HuH-7 (cell line): Measurements from ENCODE around the gene GIPC3.

ENCODE experiments used
- DNase-seq: peaks from one replicate; pipeline ENCODE4 v3.0.0; 2011; ENCODE audit warnings: low spot score

Gene GIPC3

DNA sequence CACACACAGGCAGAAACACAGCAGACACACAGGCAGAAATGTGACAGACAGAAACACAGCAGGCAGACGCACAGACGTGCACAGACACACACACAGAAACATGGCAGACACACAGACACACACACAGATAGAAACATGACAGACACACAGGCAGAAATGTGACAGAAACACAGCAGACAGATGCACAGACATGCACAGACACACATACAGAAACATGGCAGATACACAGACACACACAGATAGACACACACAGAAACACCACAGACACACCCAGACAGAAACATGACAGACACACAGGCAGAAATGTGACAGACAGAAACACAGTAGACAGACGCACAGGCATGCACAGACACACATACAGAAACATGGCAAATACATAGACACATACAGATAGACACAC lies 20.1 kb downstream of the GIPC3 start:
- no peak for DNase-seq

DNA sequence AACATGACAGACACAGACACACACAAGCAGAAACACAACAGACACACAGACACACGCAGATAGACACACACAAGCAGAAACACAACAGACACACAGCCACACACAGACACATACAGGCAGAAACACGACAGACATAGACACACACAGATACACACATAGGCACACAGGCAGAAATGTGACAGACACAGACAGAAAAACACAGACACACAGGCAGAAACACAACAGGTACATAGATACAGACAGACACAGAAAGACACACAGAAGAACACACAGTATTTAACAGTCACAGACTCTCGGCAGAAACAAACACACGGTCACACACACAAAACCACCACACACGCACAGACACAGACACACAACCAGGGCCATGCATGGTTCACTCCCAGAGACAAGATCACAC lies 20.5 kb downstream of the GIPC3 start:
- no peak for DNase-seq

DNA sequence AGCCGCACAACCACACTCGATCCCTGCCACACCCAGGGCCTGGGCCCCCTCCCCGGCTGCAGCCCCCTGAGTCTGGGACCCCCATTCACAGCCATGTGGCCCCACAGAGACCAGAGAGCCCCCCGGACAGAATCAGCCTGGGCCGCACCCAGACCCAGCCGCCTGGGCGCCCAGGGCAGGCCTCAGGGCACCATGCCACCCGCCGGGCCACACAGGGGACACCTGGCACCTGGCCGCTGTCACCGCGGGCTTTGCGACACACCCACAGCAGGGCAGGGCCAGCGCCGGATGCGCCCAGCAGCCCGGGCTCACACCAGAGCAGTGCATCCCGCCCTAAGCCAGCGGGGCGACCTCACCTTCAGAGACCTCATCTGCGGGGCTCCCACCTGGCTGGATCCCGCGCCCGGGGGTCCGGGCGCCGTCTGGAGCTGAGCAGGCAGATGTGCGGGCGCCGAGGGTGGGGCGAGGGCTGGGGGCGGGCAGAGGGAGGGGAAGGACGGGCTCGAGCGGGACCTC lies 21.0 kb downstream of the GIPC3 start:
- no peak for DNase-seq

DNA sequence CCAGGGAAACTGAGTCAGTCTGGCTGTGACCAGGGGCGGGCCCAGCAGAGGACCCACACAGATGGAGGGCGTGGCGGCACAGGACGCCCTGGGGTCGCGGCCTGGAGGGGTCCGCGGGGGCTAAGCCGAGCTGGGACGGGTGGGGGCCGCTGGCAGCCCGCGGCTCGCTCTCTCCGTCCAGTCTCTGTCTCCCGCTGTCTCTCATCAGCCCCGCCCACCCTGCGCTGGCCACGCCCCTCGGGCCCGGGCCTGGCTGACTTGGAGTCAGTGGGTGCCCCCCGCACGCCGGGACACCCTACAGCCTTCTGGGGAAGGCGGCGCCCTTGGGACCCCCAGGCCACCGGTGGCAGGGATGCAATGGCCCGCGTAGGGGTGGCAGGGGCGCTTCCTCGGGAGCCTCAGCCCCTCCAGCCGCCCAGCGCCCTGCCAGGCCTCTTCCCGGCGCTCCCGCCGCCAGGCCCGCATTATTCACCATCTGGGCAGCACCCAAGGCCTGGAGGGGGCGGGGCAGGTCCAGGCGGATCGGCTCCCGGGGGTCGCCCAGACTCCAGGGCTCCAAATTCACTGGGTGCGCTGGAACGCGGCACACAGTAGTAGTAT lies 21.5 kb downstream of the GIPC3 start, which contains the start of gene TBXA2R:
Gene TBXA2R (minus strand): TSS at position 186 of the 600 bp plus-strand sequence. CDS start 6,241 bp downstream, outside the sequence.
- peak; percentile 67 for DNase-seq

DNA sequence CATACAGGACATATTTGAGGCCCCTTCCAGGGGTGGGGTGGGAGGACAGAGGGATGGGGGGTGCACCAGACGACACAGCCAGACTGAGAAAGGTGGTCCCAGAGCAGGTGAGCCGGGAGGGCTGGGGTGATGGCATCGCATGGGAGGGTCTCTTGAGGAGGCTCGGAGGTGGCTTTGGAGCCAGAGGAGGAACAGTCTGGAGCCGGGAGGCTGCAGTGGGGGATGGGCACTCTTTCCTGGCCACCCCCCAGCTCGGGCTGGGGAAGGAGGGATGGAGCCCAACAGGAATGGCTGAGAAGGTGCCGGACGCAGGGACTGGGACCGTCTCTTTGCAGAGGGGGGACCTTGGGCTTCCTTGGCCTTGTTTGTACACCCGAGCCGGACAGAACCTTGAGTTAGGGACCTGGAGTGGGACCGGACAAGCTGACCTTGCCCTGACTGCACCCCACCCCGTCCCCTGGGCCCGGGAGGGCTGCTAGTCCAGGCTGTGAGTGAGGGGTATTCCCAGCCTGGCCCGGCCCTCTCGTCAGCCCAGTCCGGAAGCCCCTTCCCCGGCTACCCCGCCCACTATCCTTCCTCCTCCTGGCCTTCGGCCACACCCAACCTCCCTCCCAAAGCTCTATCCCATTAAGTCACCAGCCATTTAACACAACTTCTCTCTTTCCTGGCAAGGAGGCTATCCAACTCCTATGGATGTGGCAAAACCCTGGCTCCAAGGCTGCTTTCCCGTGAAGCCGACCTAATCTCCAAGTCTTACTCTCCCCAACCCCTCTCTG lies 22.2 kb downstream of the GIPC3 start:
- no peak for DNase-seq

DNA sequence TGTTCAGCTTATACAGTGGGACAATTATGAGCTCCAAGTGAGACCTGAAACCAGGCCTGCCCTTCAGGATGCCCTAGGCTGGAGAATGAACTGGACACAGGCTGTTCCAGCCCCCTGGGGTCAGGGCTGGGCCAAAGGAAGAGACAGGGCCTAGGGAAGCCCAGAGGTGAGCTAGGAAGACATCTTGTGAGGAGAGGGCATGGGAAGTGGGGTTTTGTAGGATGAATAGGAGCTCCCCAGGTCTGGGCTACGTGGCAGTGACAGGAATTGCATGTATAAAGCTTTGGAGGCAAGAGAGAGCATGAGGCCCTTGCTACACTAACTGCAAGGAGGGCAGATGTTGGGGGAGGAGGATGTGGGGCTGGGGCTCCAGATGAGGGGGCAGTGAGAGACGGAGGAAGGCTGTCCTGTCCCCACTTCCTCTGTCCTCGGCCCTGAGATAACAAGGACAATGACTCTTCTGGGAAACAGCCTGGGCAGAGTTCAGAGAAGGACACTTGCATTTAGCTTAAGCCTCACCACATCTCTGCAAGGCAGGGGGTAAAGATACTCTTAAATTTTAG lies 22.9 kb downstream of the GIPC3 start:
- no peak for DNase-seq

DNA sequence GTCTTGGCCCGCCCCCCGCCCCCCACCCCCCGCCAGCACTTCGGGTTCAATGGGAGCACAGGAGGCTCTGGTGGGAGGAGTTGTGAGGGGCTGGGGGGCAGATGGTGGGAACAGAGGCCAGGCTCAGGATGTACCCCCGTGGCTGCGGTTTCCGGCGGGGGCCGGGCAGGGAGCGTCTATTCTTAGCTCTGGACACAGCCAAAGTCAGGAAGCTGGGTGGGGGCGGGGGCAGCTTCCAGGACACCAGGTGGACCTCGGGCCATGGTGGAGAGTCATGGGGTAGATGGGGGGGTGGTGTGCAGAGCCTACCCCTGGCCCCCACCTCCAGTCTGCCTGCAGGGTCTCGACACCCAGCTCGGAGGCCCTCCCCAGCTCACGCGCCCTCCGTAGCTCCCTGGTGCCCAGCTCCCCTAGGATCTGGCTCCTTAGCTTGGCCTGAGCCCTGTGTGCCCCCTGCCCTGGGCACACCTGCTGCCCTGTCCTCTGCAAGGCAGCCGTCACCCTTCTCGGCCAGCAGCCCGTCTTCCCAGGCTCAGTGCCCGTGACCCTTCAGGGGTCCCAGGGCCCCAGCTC lies 23.6 kb downstream of the GIPC3 start:
- no peak for DNase-seq

DNA sequence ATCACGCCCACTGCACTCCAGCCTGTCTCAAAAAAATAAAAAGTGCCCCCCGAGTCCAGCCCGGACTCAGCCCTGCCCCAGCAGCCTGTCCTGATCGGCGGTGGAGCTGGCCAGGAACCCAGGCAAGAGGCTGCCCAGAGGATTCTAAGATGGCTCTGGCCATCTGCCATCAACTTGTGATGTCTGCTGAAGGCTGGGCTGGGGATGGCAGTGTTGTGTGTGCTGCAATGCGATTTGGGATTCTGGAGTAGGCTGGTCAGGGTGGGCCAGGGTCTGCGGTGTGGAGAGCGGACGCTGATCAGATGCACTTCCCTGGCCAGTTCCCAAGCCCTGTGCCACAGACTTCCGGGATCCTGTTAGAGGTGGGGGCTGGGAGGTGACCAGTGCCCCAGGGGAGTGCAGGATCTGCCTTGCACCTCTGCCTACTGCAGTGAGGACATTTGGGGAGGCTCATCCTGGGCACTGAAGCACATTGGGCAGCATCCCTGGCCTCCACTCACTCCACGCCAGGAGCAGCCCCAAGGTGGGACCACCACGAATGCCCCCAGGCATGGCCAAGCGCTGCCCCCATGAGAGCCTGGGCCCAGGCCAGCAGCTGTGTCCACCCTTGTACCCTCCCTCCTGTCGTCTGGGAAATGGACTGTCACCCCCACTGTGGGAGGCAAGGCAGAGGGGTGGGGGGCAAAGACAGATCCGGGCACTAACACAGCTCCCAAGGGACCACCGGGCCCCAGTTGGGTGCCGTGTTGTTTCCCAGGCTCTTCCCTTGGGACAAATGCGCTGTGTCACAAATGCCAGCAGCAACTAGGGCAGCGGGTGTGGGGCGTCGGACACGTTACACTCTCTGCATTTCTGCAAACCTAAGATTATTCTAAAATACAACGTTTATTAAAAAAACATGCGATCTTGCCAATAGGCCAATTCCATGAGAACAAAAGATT lies 24.8 kb downstream of the GIPC3 start:
- no peak for DNase-seq

DNA sequence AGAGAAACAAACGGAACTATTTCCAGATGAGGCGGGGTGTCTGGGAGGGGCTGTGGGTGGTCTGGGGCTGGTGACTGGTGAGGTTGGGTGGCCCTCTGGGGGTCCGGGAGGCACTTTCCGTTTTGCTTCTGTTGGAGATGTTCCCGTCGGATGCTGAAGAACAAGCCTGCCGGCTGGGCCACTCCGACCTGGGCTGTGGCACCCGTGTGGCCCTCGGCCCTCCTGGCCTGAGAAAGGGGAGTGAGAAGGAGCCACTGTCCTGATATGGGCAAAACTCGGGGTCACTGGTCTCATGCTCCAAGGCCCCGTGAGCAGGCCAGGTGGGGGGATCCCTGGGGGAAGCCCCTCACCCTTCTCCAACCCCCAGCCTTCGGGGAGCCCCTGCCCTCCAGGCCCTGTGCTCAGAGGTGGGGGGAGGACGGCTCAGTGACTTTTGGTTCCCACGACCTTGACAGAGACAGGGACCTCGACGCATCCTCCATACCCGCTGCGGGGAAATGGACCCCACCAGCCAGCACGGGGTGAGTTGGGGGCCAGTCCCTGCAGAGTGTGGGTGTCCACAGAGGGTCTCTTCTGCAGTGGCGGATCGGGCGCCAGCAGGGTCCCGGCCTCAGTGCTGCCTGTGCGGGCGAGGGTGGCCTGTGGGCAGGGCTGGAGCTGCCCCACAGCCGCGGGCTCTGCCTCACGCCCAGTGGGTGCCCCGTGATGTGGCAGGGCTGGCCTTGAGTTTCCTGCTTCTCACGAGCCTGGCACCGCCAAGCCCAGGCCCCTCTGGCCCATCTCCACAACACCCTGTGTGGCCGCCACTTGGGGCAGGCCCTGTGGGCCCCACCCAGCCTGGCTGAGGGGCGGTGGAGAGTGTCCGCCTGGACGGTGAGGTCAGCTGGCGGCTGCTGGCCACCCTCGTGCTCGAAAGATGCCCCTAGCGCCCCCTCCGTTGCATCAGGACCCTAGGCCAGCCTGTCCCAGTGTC lies 25.8 kb downstream of the GIPC3 start:
- DNase-seq = no peak

DNA sequence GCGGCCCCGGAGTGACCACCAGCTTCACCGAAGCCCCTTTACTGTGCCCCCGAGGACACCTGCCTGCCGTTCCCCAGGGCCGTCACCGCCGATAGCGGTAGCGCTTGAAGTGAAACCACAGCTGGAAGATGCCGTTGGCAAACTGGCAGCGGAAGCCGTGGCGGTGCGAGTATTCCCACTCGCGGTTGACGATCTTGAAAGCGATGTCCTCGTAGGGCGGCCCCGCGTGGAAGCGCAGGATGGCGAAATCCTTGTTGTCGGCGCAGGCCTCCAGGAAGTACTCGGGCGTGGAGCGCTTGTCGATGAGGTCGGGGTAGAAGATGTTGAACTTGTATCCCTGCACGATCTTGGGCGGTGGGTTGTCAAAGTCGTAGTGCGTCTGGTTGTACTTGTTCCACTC lies 26.6 kb downstream of the GIPC3 start:
- DNase-seq = no peak

DNA sequence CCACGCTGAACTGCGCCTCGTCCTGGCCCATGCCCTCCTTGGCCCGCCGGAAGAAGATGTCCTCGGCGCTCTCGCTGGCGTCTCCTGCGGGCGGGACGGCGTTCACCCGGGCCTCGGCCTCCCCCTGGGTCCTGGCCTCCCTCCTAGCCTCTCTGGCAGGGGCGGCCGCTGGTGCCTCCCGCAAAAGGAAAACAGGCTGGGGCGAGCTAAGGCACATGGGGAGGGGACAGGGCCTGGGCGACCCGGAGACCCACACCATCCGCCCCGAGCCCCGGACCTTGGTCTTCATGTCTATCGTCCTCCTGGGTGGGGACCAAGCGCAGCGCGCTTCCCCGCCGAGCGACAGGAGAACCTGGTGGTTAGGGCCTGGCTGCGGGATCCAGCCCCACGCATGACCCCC lies 27.1 kb downstream of the GIPC3 start:
- no peak for DNase-seq

DNA sequence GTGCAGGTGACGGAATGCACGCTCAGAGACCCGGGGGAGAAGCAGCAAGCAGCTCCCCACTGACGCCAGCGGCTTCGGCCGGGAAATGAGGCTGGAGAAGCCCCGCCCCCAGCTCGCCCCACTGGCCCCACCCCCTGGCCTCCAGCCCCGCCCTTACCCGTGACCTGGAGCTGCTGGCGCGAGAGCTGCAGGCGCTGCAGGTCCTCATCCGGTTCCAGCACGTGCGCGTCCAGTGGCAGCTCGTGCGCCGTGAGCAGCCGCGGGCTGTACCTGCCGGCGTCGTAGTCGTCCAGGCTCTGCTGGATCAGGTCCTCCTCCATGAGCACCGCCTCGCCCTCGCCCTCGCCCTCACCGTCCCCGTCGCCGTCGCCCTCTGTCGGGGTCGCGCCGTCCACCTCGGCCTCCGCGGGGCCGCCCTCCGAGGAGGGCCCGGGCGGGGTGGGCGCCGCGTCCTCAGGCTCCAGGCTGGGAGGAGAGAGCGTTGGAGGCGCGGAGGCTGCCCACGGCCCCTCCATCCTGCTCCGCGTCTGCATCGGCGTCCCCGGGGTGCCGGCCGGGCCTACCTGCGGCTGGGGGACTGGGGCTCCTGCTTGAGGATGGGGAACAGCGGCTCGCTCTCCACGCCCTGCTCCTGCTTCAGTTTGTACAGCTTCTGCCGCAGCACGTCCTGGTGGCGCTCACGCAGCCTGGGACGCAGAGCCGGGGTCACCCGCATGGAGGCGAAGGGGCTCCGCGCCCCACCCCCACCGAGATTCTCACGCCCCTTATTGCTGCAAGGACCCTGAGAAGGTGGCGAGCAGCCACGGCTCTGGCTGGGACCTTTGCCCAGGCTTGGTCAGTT lies 27.8 kb downstream of the GIPC3 start:
- no peak for DNase-seq

DNA sequence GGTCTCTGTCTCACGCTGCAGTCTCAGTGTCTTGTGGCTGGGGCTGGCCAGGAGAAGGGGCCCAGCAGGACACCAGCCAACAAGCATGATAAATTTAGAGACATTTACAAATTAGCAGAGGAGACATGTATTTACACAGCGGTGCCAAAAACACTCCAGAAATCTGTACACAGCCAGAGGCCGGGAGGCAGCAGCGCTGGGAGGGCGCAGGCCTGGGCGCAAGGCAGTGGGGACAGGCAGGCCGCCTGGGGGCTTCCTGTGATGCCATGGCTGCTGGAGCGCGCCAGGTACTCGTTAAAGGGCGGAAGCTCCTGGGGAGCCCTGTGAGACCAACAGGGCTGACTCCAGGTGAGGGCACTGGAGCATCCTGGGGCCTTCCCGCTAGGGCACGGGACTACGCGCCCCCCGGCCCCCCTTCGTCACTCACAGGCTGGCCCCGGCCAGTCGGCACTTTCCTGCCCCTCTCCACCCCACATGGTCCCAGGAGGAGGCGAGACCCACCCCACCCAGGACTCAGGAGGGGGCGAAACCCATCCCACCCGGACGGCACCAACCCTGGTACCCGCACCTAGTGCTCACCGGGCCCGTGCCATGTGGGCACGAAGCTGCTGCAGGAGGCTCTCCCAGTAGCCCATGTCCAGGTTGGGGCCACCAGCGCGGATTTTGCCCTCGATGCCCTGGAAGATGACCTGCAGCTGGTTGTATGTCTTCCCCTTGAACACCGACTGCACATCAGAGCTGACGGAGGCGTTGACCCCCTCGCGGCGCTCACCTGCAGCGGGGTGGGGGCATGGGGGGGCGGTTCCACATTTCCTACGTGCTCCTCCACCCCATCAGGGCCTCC lies 28.8 kb downstream of the GIPC3 start:
- no peak for DNase-seq

DNA sequence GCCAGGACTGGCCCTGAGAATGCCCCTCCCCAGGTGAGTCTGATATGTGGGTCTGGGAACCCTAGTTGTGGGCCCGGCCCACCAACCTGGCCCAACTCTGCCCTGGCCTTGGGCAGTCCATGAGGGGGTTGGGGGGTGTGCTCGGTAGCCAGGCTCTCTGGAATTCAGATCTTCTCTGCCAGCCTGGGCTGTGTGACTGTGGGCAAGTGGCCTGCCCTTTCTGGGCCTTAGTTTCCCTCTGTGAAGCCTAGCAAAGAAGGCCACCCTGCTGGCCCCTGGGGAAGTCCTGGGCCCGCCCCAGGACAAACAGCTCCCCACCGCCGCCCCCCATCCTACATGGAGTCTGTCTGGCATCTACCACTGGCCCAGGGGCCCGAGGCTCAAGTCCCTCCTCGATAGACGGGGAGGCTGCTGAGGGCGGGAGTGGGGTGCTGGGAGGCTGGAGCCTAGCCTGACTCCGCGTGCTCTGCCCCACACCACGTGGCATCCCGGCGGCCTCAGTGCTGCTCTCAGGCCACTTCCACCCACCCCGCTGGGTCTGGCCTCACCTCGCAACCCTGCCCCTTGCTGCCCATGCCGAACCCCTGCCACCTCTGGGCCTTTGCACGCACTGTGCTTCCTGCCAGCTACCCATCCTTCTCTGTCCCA lies 29.7 kb downstream of the GIPC3 start:
- DNase-seq = no peak

DNA sequence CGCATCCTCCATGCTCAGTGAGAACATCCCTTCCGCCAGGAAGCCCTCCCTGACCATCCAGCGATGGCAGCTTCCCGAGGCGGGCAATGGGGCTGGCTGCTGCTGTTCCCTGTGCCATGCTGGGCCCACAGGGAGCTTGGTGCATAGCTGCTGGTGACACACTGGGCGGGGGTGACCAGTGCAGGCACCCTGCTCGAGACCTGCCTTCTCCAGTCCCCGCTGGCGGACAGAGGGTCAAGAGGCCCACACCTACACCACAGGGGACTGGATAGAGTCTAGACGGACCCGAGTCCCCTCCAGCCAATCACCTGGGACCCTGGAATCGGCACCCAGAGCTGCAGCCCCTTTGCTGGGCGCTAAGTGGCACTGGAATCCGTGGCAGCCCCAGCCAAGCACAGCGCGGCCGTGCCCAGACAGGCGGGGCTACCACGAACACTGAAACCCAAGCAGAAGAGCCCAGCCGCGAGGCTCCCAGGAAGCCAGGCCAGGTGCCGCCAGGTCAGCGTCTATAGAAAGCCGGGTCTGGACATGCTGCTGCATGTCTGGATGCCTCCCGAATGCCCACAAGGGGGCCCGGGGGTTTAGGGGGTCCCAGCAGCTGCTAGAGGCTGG lies 30.4 kb downstream of the GIPC3 start:
- no peak for DNase-seq

DNA sequence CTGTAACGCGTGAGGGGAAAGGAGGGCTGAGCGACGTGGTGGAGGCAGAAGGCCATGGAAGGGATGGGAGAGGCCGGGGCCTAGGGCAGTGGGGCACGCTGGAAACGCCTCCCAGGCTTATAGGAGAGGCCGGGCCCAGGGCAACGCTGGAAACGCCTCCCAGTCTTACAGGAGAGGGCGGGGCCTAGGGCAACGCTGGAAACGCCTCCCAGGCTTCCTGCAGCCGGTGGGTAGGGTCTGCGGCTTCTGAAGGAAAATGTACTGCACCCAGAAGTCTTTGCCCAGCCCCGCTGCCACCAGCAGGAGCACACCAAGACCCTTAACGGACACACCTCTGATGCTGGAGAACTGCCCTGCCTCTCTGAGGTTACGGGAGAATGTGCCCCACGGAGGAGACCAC lies 32.2 kb downstream of the GIPC3 start:
- DNase-seq = no peak

DNA sequence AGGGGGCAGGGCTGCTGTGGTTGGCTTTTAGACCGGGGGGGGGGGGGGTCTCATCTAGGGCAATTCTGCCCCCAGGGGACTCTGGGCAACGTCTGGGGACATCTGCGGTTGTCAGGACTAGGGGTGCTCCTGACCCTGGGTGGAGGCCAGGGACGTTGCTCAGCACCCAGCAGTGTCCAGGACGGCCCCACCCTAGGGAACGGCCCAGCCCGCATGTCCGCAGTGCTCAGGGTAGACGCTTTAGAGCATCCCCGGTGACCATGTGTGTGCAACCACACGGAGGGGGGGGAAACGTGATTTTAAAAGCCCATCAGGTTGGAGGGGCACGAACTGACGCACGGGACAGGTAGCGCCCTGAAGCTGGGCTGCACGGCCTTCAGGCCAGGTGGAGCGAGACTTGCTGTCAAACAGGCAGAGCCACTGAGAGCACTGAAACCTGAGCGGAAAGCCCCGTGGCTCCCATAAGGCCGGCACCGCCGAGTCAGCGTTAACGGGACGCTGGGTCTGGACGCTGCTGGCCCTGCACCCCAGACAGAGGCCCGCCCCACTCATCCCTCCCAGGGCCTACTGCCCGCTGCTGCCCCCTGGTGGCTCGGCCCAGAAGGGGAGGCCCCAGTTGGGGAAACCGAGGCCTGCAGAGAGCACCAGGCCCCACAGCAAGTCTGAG lies 33.0 kb downstream of the GIPC3 start:
- DNase-seq = peak; percentile 71
